ENCODE data around the gene OR13J1. TPM values are rescaled to one million over a fixed set of nuclear protein-coding genes. Genes with fewer than 3 reads are reported as not detected.
A peak's percentile ranks its signal among the peaks of the same experiment; 100 is the strongest.

Gene OR13J1
- total and polyA plus RNA-seq, 11 donors: not detected

- WGBS, 4 donors: 77 to 87% (median 82%) methylated on average over 3 of the region's 3 CpGs
These were observed 14.0 kb downstream of the OR13J1 start for GRCh38 chr9:35856206-35856605.

DNA sequence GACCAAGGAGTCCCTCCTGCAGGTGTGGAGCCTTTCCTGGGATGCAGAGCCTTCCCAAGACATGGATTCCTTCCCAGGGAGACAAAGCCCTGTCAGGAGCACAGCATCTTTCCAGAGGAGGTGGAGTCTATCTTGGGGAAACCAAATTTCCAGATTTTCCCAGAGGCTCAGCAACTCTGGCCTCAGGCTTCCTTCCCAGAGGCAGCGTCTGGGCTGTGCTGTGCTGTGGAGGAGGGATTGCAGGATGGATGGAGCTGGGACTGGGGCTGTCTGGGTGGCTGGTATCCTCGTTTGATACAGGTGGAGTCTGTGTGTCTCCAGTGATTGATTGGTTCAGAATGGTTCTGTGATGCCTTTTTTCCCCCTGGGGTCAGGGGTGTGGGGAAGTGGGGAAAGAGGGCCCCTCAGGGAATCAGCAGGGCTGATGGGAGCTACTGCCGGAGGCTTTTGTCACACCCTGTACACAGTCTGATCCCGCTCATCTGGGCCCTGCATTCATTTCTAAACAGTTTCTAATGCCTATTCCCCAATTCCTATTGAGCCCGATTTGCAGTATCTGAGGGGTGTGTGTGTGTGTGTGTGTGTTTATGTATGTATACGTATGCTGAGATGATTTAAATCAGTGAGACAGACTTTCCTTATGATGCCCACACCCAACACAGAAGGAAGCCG is 16.0 kb downstream of the OR13J1 start:
- Histone ChIP-seq H3K4me1 (peaks cover 0 to 13% (median 0%) of the 10 kb centered on the region in 12 donors), H3K27me3 (peaks cover 0 to 18% (median 0%) of the 10 kb centered on the region in 9 donors), H3K36me3 (peaks cover 0 to 16% (median 0%) of the 10 kb centered on the region in 9 donors), H3K27ac (no peak overlapping the region), H3K9me3 (no peaks in the 10 kb centered on the region), H3K4me3 (no peak overlapping the region)
- DNase-seq: no peak
- WGBS, 4 donors: 86 to 89% (median 87%) methylated on average over 7 of the region's 7 CpGs
- intact Hi-C loops (cut with DNase I): no loop called here
- TF ChIP-seq, protein P1, sequence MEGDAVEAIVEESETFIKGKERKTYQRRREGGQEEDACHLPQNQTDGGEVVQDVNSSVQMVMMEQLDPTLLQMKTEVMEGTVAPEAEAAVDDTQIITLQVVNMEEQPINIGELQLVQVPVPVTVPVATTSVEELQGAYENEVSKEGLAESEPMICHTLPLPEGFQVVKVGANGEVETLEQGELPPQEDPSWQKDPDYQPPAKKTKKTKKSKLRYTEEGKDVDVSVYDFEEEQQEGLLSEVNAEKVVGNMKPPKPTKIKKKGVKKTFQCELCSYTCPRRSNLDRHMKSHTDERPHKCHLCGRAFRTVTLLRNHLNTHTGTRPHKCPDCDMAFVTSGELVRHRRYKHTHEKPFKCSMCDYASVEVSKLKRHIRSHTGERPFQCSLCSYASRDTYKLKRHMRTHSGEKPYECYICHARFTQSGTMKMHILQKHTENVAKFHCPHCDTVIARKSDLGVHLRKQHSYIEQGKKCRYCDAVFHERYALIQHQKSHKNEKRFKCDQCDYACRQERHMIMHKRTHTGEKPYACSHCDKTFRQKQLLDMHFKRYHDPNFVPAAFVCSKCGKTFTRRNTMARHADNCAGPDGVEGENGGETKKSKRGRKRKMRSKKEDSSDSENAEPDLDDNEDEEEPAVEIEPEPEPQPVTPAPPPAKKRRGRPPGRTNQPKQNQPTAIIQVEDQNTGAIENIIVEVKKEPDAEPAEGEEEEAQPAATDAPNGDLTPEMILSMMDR (IDR thresholded peaks at IDR 0.05): no peak
- TF ChIP-seq POLR2A (IDR thresholded peaks at IDR 0.05): no peak
- ATAC-seq: no peak

More at GRCh38 chr9:35856206-35856605, 14.0 kb downstream of the OR13J1 start:
- H3K4me3 ChIP-seq: no peak overlapping the region
- H3K4me1 ChIP-seq: peaks cover 0 to 20% (median 0%) of the 10 kb centered on the region in 12 donors
- peaks cover 0 to 10% (median 0%) of the 10 kb centered on the region in 9 donors for H3K36me3 ChIP-seq
- TF ChIP-seq, protein P1 (IDR thresholded peaks at IDR 0.05): no peak
- TF ChIP-seq POLR2A (IDR thresholded peaks at IDR 0.05): no peak
- intact Hi-C loops (cut with DNase I): no loop called here
- ATAC-seq (no peak), DNase-seq (no peak)
- no peak overlapping the region for H3K27ac ChIP-seq
- H3K27me3 ChIP-seq: peaks cover 0 to 19% (median 0%) of the 10 kb centered on the region in 9 donors
- H3K9me3 ChIP-seq: no peaks in the 10 kb centered on the region

DNA sequence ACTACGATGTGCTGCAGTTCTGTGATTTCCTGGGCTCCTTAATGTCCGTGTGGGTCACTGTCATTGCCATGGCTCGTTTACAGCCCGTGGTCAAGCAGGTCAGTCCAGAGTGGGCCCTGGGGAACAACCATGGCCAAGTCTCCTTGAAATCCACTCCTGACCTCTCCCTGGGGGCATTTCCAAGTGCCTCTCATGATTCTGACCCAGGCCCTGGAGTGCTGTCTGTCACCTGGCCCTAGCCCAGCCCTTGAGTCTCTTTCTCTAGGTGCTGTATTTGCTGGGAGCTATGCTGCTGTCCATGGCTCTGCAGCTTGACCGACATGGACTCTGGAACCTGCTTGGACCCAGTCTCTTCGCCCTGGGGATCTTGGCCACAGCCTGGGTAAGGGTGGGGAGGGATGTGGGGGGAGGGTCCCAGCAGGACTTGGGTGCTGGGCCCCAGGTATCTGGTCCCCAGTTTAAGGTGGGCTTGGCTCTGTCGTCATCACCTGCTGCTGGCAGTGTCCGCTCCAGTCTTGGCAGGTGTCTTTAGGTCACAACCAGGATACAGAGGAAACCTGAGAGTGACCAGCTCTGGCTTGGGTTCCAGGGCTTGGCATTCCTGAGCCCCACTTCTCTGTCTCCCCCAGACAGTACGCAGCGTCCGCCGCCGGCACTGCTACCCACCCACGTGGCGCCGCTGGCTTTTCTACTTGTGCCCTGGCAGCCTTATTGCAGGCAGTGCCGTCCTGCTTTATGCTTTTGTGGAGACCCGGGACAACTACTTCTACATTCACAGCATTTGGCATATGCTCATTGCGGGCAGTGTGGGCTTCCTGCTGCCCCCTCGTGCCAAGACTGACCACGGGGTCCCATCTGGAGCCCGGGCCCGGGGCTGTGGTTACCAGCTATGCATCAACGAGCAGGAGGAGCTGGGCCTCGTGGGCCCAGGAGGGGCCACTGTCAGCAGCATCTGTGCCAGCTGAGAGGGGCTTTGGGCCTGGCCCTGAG is 17.0 kb downstream of the OR13J1 start:
- intact Hi-C loops (cut with DNase I): no loop called here
- WGBS, 4 donors: 91 to 96% (median 93%) methylated on average over 15 to 25 of the region's 25 CpGs
- H3K27me3 ChIP-seq: peaks cover 0 to 18% (median 0%) of the 10 kb centered on the region in 9 donors

More for the DNA sequence above, 17.0 kb downstream of the OR13J1 start:
- peak in 1 of 5 donors; percentile 5 for DNase-seq
- peaks cover 0 to 16% (median 0%) of the 10 kb centered on the region in 9 donors for H3K36me3 ChIP-seq
- TF ChIP-seq, protein P1 (IDR thresholded peaks at IDR 0.05): no peak
- no peak for TF ChIP-seq POLR2A (IDR thresholded peaks at IDR 0.05)
- H3K9me3 ChIP-seq: no peaks in the 10 kb centered on the region
- H3K4me1 ChIP-seq: peaks cover 0 to 9% (median 1%) of the 10 kb centered on the region in 12 donors
- ATAC-seq: no peak
- H3K4me3 ChIP-seq: no peak overlapping the region
- H3K27ac ChIP-seq: no peak overlapping the region

Data from heart left ventricle (tissue), 16 donors.